NT2/D1 (cell line): ENCODE measurements around the gene ANKRD16.

Experiments used
- YY1 ChIP-seq: IDR thresholded peaks from 2 replicates; pipeline ENCODE4 v1.6.1; 2011; ENCODE audit not compliant: insufficient read length, insufficient read depth
- ZNF274 ChIP-seq: IDR thresholded peaks from 2 replicates; pipeline ENCODE4 v1.6.1; 2011; ENCODE audit warnings: mild to moderate bottlenecking, low read depth, low read length

DNA sequence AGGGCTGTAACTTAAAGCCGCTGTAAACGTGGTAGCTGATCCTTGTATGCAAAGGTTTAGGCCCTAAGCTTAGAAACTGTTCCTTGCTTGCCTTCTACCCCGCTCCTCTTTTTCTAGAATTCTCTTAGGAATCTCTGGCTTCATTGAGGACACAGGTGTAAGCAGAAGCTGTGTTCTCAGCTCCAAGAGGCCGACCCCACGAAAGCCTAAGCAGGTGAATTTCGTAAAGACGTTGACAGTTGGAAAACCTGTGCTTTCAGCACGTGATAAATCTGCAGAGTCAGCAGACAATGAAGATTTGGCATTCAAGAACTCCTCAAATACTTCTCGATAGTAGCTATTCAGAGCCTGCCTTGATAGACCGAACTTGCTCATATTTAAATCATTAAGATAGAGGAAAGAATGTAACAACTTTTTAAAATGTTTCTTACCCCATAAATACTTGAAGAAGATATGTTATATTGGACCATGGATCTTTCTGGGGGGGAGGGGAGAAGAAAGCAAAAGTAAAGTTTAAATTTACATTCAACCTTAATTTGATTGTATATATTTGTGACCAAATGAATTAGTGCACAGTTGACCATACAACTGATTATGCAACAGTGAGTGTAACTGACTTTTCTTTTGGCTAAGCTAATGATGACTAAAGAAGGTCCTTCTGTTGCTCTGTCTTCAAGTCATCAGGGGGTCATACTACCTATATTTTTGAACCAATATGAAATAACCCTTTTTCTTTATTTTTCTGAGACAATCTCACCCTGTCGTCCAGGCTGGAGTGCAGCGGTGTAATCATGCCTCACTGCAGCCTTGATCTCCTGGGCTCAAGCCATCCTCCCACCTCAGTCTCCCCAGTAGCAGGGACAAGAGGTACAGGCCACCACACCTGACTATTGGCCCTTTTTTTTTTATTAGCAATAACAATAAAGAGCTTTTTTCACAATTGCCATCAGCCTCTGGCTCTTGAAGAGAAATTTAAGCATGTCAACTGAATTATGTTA is 75.3 kb downstream of the ANKRD16 start:
- TF ChIP-seq ZNF274 (no peak), YY1 (no peak)
